Astrocyte (in vitro differentiated cells and primary cell): Measurements from ENCODE around the gene MGAT3. TPM values are rescaled to one million over a fixed set of nuclear protein-coding genes. Genes with fewer than 3 reads are reported as not detected.

ENCODE experiments used
- DNase-seq: peaks from one replicate; pipeline ENCODE4 v3.0.0-alpha.2; 2010; ENCODE audit warnings: low read depth
- FAIRE-seq: peaks from 2 replicates; lab custom pipeline; 2011; peaks lifted over from hg19 to GRCh38; lab: Jason Lieb, UNC
- H2AFZ ChIP-seq: 2 replicates; pipeline ENCODE4 v1.6.0; 2012; ENCODE audit warnings: low read depth, low read length, inconsistent platforms
- H3K27ac ChIP-seq: 2 replicates; pipeline ENCODE4 v1.5.1; 2011; ENCODE audit warnings: low read depth, low read length, inconsistent platforms
- H3K27me3 ChIP-seq: 2 replicates; pipeline ENCODE4 v1.6.0; 2011; ENCODE audit warnings: low read length, inconsistent platforms; ENCODE audit not compliant: insufficient read depth
- H3K36me3 ChIP-seq: 2 replicates; pipeline ENCODE4 v1.5.1; 2011; ENCODE audit warnings: low read length, inconsistent platforms; ENCODE audit not compliant: insufficient read depth
- H3K4me1 ChIP-seq: 2 replicates; pipeline ENCODE4 v1.5.1; 2011; ENCODE audit warnings: low read length, inconsistent platforms; ENCODE audit not compliant: insufficient read depth
- H3K4me2 ChIP-seq: 2 replicates; pipeline ENCODE4 v1.6.0; 2012; ENCODE audit warnings: low read length, inconsistent platforms
- H3K4me3 ChIP-seq: 2 replicates; pipeline ENCODE4 v1.5.1; 2011; ENCODE audit warnings: low read depth, mild to moderate bottlenecking, low read length, inconsistent platforms; ENCODE audit not compliant: insufficient read depth
- H3K79me2 ChIP-seq: 2 replicates; pipeline ENCODE4 v1.6.0; 2012; ENCODE audit warnings: mild to moderate bottlenecking, low read length, inconsistent platforms; ENCODE audit not compliant: insufficient read depth
- H3K9ac ChIP-seq: 2 replicates; pipeline ENCODE4 v1.6.0; 2012; ENCODE audit warnings: mild to moderate bottlenecking, low read length, inconsistent platforms
- H3K9me3 ChIP-seq: 2 replicates; pipeline ENCODE4 v1.5.1; 2012; ENCODE audit warnings: low read depth, mild to moderate bottlenecking, low read length, inconsistent platforms; ENCODE audit not compliant: insufficient read depth
- H4K20me1 ChIP-seq: 2 replicates; pipeline ENCODE4 v1.6.0; 2012; ENCODE audit warnings: low read length, inconsistent platforms; ENCODE audit not compliant: insufficient read depth
- H3K27ac Mint-ChIP-seq: one replicate; pipeline ENCODE4 v1.8.0; 2021; ENCODE audit warnings: mild to moderate bottlenecking, mixed read lengths; ENCODE audit not compliant: unreplicated experiment
- H3K27me3 Mint-ChIP-seq: one replicate; pipeline ENCODE4 v1.8.0; 2021; ENCODE audit warnings: low read depth, mixed read lengths; ENCODE audit not compliant: unreplicated experiment
- H3K36me3 Mint-ChIP-seq: one replicate; pipeline ENCODE4 v1.8.0; 2021; ENCODE audit warnings: low read depth, mixed read lengths; ENCODE audit not compliant: unreplicated experiment
- H3K4me1 Mint-ChIP-seq: one replicate; pipeline ENCODE4 v1.8.0; 2021; ENCODE audit warnings: low read depth, mixed read lengths; ENCODE audit not compliant: unreplicated experiment
- H3K4me3 Mint-ChIP-seq: one replicate; pipeline ENCODE4 v1.8.0; 2021; ENCODE audit warnings: mild to moderate bottlenecking, moderate library complexity, mixed read lengths; ENCODE audit not compliant: unreplicated experiment
- H3K9me3 Mint-ChIP-seq: one replicate; pipeline ENCODE4 v1.8.0; 2021; ENCODE audit warnings: mild to moderate bottlenecking, mixed read lengths; ENCODE audit not compliant: unreplicated experiment
- EZH2 ChIP-seq: IDR thresholded peaks from 2 replicates; pipeline ENCODE4 v1.6.1; 2012; ENCODE audit warnings: mild to moderate bottlenecking, low read length, inconsistent platforms; ENCODE audit not compliant: insufficient read depth
- total RNA-seq: library from RNA; stranded (reverse); gene quantifications from 2 replicates; pipeline ENCODE4 v1.2.1, GENCODE V29; 2021
- TF ChIP-seq, protein P1 (sequence below): IDR thresholded peaks from 2 replicates; pipeline ENCODE4 v1.5.1; 2011; ENCODE audit warnings: low read depth, mild to moderate bottlenecking, inconsistent platforms, low read length, moderate library complexity; ENCODE audit not compliant: insufficient read depth

MGAT3 gene
- total RNA-seq, 1 donor from 2014 or later = 7.9 TPM

DNA sequence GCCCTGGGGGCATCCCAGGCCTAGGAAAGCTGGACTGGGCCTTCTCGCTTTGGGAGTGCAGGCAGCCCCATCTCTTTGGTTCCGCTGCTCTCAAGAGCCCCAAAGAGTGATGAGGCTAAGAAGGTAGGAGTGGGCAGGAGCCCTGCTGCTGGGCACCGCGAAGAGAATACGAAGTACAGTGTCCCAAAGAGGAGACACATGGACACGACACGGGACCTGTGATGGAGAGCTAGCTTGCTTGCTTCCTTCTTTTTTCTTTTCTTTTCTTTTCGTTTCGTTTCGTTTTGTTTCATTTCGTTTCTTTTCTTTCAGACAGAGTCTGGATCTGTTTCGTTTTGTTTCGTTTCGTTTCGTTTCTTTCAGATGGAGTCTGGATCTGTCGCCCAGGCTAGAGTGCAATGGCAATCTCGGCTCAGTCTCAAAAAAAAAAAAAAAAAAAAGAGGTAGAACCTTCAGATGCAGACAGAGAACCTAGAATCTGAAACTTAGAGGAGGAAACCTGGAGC lies 10.6 kb downstream of the MGAT3 start:
- no peak overlapping the region for H3K4me3 Mint-ChIP-seq
- Histone ChIP-seq H3K27ac (no peak overlapping the region), H3K4me1 (peaks cover 13% of the 10 kb centered on the region), H3K9me3 (no peaks in the 10 kb centered on the region), H3K4me3 (no peak overlapping the region), H3K27me3 (no peaks in the 10 kb centered on the region), H3K9ac (no peak overlapping the region), H2AFZ (no peak overlapping the region), H3K79me2 (no peaks in the 10 kb centered on the region), H3K4me2 (no peak overlapping the region), H3K36me3 (no peaks in the 10 kb centered on the region), H4K20me1 (no peaks in the 10 kb centered on the region)
- H3K27ac Mint-ChIP-seq = no peak overlapping the region
- DNase-seq = no peak
- FAIRE-seq = no peak
- TF ChIP-seq, protein P1, sequence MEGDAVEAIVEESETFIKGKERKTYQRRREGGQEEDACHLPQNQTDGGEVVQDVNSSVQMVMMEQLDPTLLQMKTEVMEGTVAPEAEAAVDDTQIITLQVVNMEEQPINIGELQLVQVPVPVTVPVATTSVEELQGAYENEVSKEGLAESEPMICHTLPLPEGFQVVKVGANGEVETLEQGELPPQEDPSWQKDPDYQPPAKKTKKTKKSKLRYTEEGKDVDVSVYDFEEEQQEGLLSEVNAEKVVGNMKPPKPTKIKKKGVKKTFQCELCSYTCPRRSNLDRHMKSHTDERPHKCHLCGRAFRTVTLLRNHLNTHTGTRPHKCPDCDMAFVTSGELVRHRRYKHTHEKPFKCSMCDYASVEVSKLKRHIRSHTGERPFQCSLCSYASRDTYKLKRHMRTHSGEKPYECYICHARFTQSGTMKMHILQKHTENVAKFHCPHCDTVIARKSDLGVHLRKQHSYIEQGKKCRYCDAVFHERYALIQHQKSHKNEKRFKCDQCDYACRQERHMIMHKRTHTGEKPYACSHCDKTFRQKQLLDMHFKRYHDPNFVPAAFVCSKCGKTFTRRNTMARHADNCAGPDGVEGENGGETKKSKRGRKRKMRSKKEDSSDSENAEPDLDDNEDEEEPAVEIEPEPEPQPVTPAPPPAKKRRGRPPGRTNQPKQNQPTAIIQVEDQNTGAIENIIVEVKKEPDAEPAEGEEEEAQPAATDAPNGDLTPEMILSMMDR = no peak
- TF ChIP-seq EZH2 = no peak
- H3K4me1 Mint-ChIP-seq = peaks cover 26% of the 10 kb centered on the region
- H3K27me3 Mint-ChIP-seq = peaks cover 5% of the 10 kb centered on the region
- H3K9me3 Mint-ChIP-seq = no peaks in the 10 kb centered on the region
- no peaks in the 10 kb centered on the region for H3K36me3 Mint-ChIP-seq

DNA sequence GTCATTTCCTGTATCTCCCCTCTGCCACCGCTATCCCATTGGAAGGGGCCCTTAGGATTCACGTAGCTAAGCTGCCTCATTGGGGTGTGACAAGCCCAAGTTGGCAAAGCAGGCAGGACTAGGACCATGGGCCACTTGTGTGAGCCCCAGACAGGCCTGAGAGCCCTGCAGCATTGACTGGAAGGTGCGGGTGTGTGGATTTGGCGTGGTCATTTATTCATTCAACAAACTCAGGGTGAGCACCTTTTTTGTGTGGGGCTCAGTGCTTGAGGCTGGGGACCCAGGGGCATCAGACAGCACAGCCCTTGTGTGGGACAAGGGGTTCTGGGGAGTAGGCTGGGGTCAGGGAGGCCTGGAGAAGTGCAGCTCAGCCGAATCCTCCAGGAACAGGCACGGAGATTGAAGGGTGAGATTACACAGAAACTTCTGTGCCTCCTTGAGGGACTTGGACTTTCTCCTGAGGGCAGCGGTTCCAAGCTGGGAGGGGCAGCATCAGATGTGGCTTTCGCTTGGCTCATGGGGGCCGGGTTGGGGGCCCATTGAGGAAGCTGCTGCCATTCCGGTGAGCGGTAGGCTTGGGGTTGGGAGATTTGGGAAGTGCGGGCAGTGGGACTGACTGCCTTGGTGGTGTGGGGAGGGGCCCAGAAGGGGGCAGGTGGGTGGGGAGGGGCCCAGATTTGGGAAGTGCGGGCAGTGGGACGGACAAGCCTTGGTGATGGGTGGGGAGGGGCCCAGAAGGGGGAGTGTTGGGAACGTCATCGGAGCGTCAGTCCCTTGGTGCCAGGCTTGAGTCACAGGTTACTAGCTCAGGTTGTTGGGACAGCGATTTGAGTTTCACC lies 11.9 kb downstream of the MGAT3 start:
- no peak overlapping the region for H2AFZ ChIP-seq
- peaks cover 20% of the 10 kb centered on the region for H3K4me1 ChIP-seq
- FAIRE-seq (no peak), DNase-seq (no peak)
- H3K27me3 ChIP-seq = peaks cover 2% of the 10 kb centered on the region
- no peaks in the 10 kb centered on the region for H3K36me3 ChIP-seq
- Mint-ChIP-seq H3K36me3 (no peaks in the 10 kb centered on the region), H3K27ac (peak overlapping the region; percentile 66), H3K9me3 (no peaks in the 10 kb centered on the region), H3K4me3 (no peak overlapping the region), H3K4me1 (peaks cover 35% of the 10 kb centered on the region), H3K27me3 (peaks cover 5% of the 10 kb centered on the region)
- no peaks in the 10 kb centered on the region for H4K20me1 ChIP-seq
- H3K4me2 ChIP-seq = no peak overlapping the region
- H3K9me3 ChIP-seq = no peaks in the 10 kb centered on the region
- no peak for TF ChIP-seq EZH2
- TF ChIP-seq, protein P1 = no peak
- H3K79me2 ChIP-seq = no peaks in the 10 kb centered on the region
- H3K4me3 ChIP-seq = no peak overlapping the region
- no peak overlapping the region for H3K27ac ChIP-seq
- H3K9ac ChIP-seq = no peak overlapping the region

DNA sequence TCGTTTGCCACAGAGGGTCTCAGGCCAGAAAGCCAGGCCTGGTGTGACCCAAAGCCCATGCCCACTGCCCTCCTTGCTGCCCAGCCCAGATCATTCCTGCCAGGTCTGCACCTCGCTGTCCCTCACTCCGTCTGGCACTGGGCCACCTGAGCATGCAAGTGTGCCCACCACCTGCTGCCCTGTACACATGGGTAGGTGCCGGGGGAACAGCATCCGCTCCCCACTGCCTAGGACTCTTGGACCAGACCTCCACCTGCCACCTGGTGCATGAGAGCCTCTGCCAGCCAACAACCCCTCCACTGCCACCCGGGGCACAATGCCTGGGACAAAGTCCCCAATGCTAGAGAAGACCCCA lies 12.5 kb downstream of the MGAT3 start:
- no peak overlapping the region for H2AFZ ChIP-seq
- H3K27me3 ChIP-seq = peaks cover 2% of the 10 kb centered on the region
- no peaks in the 10 kb centered on the region for H3K9me3 ChIP-seq
- Mint-ChIP-seq H3K27me3 (peaks cover 5% of the 10 kb centered on the region), H3K4me3 (no peak overlapping the region), H3K36me3 (no peaks in the 10 kb centered on the region), H3K9me3 (no peaks in the 10 kb centered on the region), H3K4me1 (peaks cover 36% of the 10 kb centered on the region), H3K27ac (no peak overlapping the region)
- no peaks in the 10 kb centered on the region for H4K20me1 ChIP-seq
- TF ChIP-seq, protein P1 = no peak
- no peak for TF ChIP-seq EZH2
- no peak overlapping the region for H3K4me3 ChIP-seq
- FAIRE-seq (no peak), DNase-seq (no peak)
- H3K79me2 ChIP-seq = no peaks in the 10 kb centered on the region
- no peak overlapping the region for H3K9ac ChIP-seq
- H3K4me2 ChIP-seq = no peak overlapping the region
- H3K36me3 ChIP-seq = no peaks in the 10 kb centered on the region
- peaks cover 20% of the 10 kb centered on the region for H3K4me1 ChIP-seq
- no peak overlapping the region for H3K27ac ChIP-seq
